Natural killer cell (primary cell): Measurements from ENCODE around the gene NAP1L4. TPM values are rescaled to one million over a fixed set of nuclear protein-coding genes. Genes with fewer than 3 reads are reported as not detected.

Source experiments
- ATAC-seq, 3 donors: fragments of 150-1000 bp in 2 of 3; fragments of 200-7000 bp in 1 of 3; cut with Tn5 transposase; 1 replicate in 1 of 3; 2 replicates in 2 of 3; pipeline ENCODE4 v1.10.0; 2021; ENCODE audit warnings: mild to moderate bottlenecking in 2 of 3, moderate library complexity in 2 of 3
- DNase-seq, 2 donors: peaks; one replicate each; pipeline versions ENCODE4 v3.0.0 to v3.0.0-alpha.2; 2013 to 2021; ENCODE audit warnings: mixed read lengths in 1 of 2
- H3K27ac ChIP-seq: one replicate; pipeline ENCODE4 v1.5.1; 2013; ENCODE audit warnings: mild to moderate bottlenecking, low read length
- H3K27me3 ChIP-seq: one replicate; pipeline ENCODE4 v1.6.1; 2013; ENCODE audit warnings: low read length; ENCODE audit not compliant: control insufficient read depth, insufficient read depth
- H3K36me3 ChIP-seq: one replicate; pipeline ENCODE4 v1.6.1; 2013; ENCODE audit warnings: low read length; ENCODE audit not compliant: control insufficient read depth, insufficient read depth
- H3K4me1 ChIP-seq: one replicate; pipeline ENCODE4 v1.6.1; 2013; ENCODE audit warnings: low read length; ENCODE audit not compliant: control insufficient read depth, insufficient read depth
- H3K4me3 ChIP-seq: one replicate; pipeline ENCODE4 v1.5.1; 2013; ENCODE audit warnings: low read length
- H3K9me3 ChIP-seq: one replicate; pipeline ENCODE4 v1.6.1; 2013; ENCODE audit warnings: low read length; ENCODE audit not compliant: control insufficient read depth, insufficient read depth
- H3K27ac Mint-ChIP-seq, 2 donors: one replicate each; pipeline ENCODE4 v1.8.0; 2022; ENCODE audit warnings: mild to moderate bottlenecking in 2 of 2, mixed read lengths in 2 of 2, moderate library complexity in 1 of 2
- H3K27me3 Mint-ChIP-seq, 2 donors: one replicate each; pipeline ENCODE4 v1.8.0; 2022; ENCODE audit warnings: low read depth in 2 of 2, mixed read lengths in 2 of 2
- H3K36me3 Mint-ChIP-seq: one replicate; pipeline ENCODE4 v1.8.0; 2022; ENCODE audit warnings: mixed read lengths
- H3K4me1 Mint-ChIP-seq, 2 donors: one replicate each; pipeline ENCODE4 v1.8.0; 2022; ENCODE audit warnings: mixed read lengths in 2 of 2
- H3K4me3 Mint-ChIP-seq: one replicate; pipeline ENCODE4 v1.8.0; 2022; ENCODE audit warnings: mild to moderate bottlenecking, moderate library complexity, mixed read lengths
- H3K9me3 Mint-ChIP-seq, 2 donors: one replicate each; pipeline ENCODE4 v1.8.0; 2022; ENCODE audit warnings: mixed read lengths in 2 of 2
- WGBS: methylation state at CpG from one replicate; pipeline ENCODE4 v1.1.7; 2013; ENCODE audit warnings: missing lambda C conversion rate; ENCODE audit not compliant: insufficient coverage; 5-methylcytosine and 5-hydroxymethylcytosine counted together
- intact Hi-C: fragments of 100-400 bp; cut with micrococcal nuclease; formaldehyde crosslinking; loops from one replicate; pipeline ENCODE4 v1.14.2; 2022
- total RNA-seq, 4 donors: library from RNA; stranded (reverse); fragments of 120-200 nt in 1 of 4; gene quantifications; one replicate each; pipeline versions ENCODE4 v1.2.3 to v1.2.4, GENCODE V29; 2013 to 2022
- TF ChIP-seq, protein P1 (sequence below): fragments of 200-600 bp; IDR thresholded peaks from one replicate; pipeline ENCODE4 v1.8.0; 2022; ENCODE audit warnings: antibody characterized with exemption

NAP1L4 gene
- total RNA-seq, 3 donors from 2014 or later (not counting 1 experiment from before 2014, with no cell fraction given) = 219 to 244 (median 237) TPM

DNA sequence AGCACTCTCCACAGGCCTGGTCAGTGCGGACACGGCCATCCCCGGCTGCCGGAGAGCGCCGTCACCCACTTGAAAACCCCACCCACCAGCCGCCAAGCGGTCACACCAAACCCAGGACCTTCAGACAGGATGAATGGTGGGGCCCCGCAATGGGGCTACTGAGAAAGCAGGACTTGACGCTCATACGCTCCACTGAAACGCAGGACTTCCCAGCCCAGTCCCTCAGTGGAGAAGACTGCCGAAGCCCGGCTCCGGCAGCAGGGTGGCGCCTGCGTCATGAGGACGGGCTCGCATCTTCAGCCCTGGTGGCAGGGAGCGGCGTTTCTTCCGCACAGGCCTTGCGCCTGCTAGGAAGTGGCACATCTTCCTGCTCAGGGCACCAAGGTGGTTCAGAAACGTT is 47.6 kb downstream of the NAP1L4 start:
- peak overlapping the region; percentile 34 to 81 for H3K27ac Mint-ChIP-seq
- Histone ChIP-seq H3K9me3 (no peaks in the 10 kb centered on the region), H3K36me3 (peaks cover 48% of the 10 kb centered on the region), H3K4me3 (no peak overlapping the region), H3K27ac (no peak overlapping the region), H3K27me3 (no peaks in the 10 kb centered on the region), H3K4me1 (peaks cover 30% of the 10 kb centered on the region)
- intact Hi-C loops = no loop called here
- TF ChIP-seq, protein P1, sequence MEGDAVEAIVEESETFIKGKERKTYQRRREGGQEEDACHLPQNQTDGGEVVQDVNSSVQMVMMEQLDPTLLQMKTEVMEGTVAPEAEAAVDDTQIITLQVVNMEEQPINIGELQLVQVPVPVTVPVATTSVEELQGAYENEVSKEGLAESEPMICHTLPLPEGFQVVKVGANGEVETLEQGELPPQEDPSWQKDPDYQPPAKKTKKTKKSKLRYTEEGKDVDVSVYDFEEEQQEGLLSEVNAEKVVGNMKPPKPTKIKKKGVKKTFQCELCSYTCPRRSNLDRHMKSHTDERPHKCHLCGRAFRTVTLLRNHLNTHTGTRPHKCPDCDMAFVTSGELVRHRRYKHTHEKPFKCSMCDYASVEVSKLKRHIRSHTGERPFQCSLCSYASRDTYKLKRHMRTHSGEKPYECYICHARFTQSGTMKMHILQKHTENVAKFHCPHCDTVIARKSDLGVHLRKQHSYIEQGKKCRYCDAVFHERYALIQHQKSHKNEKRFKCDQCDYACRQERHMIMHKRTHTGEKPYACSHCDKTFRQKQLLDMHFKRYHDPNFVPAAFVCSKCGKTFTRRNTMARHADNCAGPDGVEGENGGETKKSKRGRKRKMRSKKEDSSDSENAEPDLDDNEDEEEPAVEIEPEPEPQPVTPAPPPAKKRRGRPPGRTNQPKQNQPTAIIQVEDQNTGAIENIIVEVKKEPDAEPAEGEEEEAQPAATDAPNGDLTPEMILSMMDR = no peak
- H3K27me3 Mint-ChIP-seq = no peaks in the 10 kb centered on the region
- peaks cover 25 to 27% of the 10 kb centered on the region in 2 donors for H3K4me1 Mint-ChIP-seq
- no peak overlapping the region for H3K4me3 Mint-ChIP-seq
- no peak for ATAC-seq
- no peak for DNase-seq
- no peaks in the 10 kb centered on the region for H3K36me3 Mint-ChIP-seq
- H3K9me3 Mint-ChIP-seq = no peaks in the 10 kb centered on the region
- WGBS = 94% methylated on average over 24 of the region's 24 CpGs

DNA sequence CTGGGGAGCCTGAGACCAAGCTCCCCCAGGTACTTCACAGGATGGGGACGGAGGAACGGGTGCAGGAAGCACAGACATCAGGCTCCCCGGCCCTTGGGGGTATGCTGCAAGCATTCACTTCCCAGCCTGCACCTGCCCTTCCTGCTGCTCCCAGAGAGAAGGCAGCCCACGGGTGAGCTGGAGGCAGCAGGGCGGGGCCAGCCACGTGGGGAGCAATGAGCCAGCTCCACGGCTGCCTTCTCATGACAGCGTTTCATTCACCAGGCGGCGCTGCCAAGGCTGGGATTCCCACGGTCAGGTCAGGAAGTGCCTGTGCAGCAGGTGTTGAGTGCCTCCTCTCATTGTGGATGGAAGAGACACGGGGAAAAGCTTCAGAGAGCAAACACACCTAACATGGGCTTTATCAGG is 48.4 kb downstream of the NAP1L4 start:
- no peaks in the 10 kb centered on the region for H3K27me3 Mint-ChIP-seq
- no peaks in the 10 kb centered on the region for H3K27me3 ChIP-seq
- peak overlapping the region; percentile 21 to 81 for H3K27ac Mint-ChIP-seq
- peaks cover 25 to 34% of the 10 kb centered on the region in 2 donors for H3K4me1 Mint-ChIP-seq
- H3K36me3 ChIP-seq = peaks cover 39% of the 10 kb centered on the region
- peaks cover 1% of the 10 kb centered on the region in 2 donors for H3K9me3 Mint-ChIP-seq
- no peak overlapping the region for H3K4me3 Mint-ChIP-seq
- peaks cover 3% of the 10 kb centered on the region for H3K9me3 ChIP-seq
- H3K27ac ChIP-seq = no peak overlapping the region
- intact Hi-C loops = no loop called here
- peaks cover 3% of the 10 kb centered on the region for H3K36me3 Mint-ChIP-seq
- H3K4me1 ChIP-seq = peaks cover 30% of the 10 kb centered on the region
- ATAC-seq (no peak), DNase-seq (peak in 1 of 2 donors; percentile 56)
- H3K4me3 ChIP-seq = no peak overlapping the region
- TF ChIP-seq, protein P1 = no peak
- WGBS = 77% methylated on average over 12 of the region's 12 CpGs

DNA sequence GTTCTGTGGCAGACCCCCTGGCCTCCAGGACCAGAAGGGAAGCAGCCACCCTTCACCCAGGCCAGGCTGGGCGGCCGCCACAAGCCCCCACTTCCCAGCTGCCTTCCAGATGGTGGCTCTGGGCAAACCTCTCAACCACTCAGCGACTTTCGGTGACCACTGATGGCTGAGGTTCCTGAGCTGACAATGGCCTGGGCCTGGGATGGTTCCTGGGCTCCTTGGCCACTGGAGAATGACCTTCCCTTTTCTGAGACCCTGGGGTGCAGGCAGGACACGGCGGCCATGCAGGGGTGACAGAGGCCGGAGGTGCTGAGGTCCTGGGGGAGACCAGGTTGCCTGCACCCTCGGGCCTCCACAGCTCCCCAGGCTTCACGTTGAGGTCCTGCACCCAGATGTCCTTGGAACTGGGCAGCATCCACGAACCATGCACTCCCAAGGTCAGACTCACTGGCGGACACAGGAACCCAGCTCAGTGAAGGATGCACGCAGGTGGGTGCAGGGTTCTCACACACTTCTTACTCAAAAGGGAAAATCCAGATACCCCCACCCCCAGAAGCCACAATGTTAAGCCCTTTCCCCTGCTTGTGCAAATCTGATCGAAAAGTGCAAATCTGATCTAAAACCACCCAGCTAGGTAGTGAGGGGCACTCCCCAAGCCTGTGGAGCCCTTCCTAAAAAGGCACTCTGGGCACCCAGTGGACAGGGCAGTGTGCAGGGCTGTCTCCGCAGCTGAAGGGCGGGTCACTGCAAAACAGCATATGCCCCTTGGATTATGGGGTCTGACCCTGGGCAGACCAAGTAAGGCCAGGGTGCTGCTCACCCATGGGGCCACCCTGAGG is 49.0 kb downstream of the NAP1L4 start:
- peaks cover 5 to 7% of the 10 kb centered on the region in 2 donors for H3K9me3 Mint-ChIP-seq
- no peak overlapping the region for H3K4me3 Mint-ChIP-seq
- WGBS = 78% methylated on average over 15 of the region's 15 CpGs
- peaks cover 3% of the 10 kb centered on the region for H3K9me3 ChIP-seq
- peaks cover 30% of the 10 kb centered on the region for H3K4me1 ChIP-seq
- DNase-seq = no peak
- no peak for ATAC-seq
- no peak overlapping the region for H3K27ac ChIP-seq
- TF ChIP-seq, protein P1 = no peak
- no peaks in the 10 kb centered on the region for H3K27me3 ChIP-seq
- peaks cover 25 to 40% of the 10 kb centered on the region in 2 donors for H3K4me1 Mint-ChIP-seq
- H3K27me3 Mint-ChIP-seq = no peaks in the 10 kb centered on the region
- peaks cover 7% of the 10 kb centered on the region for H3K36me3 Mint-ChIP-seq
- H3K36me3 ChIP-seq = peaks cover 33% of the 10 kb centered on the region
- intact Hi-C loops = no loop called here
- peak overlapping the region; percentile 21 to 81 for H3K27ac Mint-ChIP-seq
- no peak overlapping the region for H3K4me3 ChIP-seq
